Left colon (tissue), 2 donors: ENCODE results near the gene UTP20. TPM values are rescaled to one million over a fixed set of nuclear protein-coding genes. Genes with fewer than 3 reads are reported as not detected.

Experiments
- ATAC-seq: fragments of 200-7000 bp; cut with Tn5 transposase; one replicate; pipeline ENCODE4 v1.9.1; 2020; ENCODE audit warnings: mild to moderate bottlenecking, moderate library complexity
- DNase-seq, 2 donors: peaks; one replicate each; pipeline ENCODE4 v3.0.0-alpha.2; 2020
- intact Hi-C, 2 donors: fragments of 100-400 bp; cut with DNase I in 1 of 2; cut with micrococcal nuclease in 1 of 2; formaldehyde crosslinking; loops; one replicate each; pipeline versions ENCODE4 v1.11.2 to v1.14.0; 2022; cut with DNase I, micrococcal nuclease
- long read RNA-seq: library from polyadenylated mRNA; unstranded; transcript quantifications from one replicate; pipeline ENCODE4 v2.0.0, GENCODE V29; 2021
- total RNA-seq, 2 donors: library from RNA; stranded (reverse); fragmentation: NEBNext Ultra II Directional; extraction: Animal tissue kit (Norgen Biotek cat#: 25700); gene quantifications; one replicate each; pipeline ENCODE4 v1.2.1, GENCODE V29; 2021
- donor health status: DM: no; HTN: no; CAD: no.
- donor health status: DM: yes; HTN: yes; CAD: no.

Gene UTP20
- total RNA-seq, result 1 to 10 TPM; 7.0 to 8.5 TPM
- long read RNA-seq, partial matches to known transcripts, result 3 of 4 reads
- long read RNA-seq, other reads (novel, unspliced or antisense), result 1 of 4 reads

GRCh38 chr12:101280006-101280505 is at the start of gene UTP20:
Gene UTP20 (plus strand): TSS chr12:101280105. CDS start chr12:101280283, 178 bp downstream.
- DNase-seq (peak; percentile 92 to 95), ATAC-seq (peak; percentile 99)
- intact Hi-C loops, result no loop called here

GRCh38 chr12:101230547-101230946 is 49.4 kb upstream of the UTP20 start:
- intact Hi-C loops, result no loop called here
- DNase-seq, result no peak
- no peak for ATAC-seq

- ATAC-seq (no peak), DNase-seq (no peak)
- intact Hi-C loops, result no loop called here
Observed at GRCh38 chr12:101231636-101232035, 48.3 kb upstream of the UTP20 start.

DNA sequence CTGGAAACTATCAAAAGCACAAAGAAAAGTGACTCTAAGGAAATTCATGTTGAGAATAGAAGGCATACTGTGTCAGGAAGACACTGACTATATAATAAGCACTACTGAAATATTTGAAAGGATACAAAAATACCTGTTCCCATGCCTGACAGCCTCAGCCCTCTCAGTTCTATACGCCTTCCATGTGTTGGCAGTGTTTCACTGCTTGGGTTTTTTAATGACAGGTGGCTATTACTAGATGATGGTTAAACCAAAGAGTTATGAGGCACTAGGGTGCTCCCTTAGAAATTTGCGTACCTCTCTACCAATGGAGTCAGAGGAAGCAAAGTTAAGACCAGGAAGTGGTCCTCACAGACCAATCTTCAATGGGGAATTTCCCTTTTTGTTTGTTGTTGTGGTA is 44.2 kb upstream of the UTP20 start:
- ATAC-seq, result no peak
- DNase-seq, result no peak
- intact Hi-C loops, result no loop called here

GRCh38 chr12:101238306-101238705 is 41.6 kb upstream of the UTP20 start:
- ATAC-seq, result no peak
- no peak for DNase-seq
- intact Hi-C loops, result no loop called here

- ATAC-seq (no peak), DNase-seq (no peak)
- intact Hi-C loops, result no loop called here
Observed at GRCh38 chr12:101238800-101239329, 41.0 kb upstream of the UTP20 start.

DNA sequence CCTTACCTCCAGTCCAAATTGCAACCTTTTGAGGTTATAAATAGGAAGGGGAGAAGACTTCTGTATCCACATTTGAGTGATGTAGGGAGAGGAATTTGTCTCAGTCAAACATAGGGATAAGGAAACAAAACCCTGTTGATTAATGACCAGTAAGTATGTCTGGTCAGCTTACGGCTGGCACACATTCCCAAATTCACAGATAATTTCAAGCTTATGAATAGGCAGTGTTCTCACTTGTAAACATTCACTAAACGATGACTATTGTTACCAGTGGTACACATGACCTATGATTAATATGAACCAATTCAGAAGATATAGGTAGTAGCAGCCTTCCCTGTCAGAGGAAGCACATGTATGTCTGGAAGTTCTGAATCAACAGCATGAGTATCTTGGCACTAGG is 36.8 kb upstream of the UTP20 start:
- ATAC-seq, result no peak
- intact Hi-C loops, result no loop called here
- no peak for DNase-seq

GRCh38 chr12:101243616-101244015 is 36.3 kb upstream of the UTP20 start:
- intact Hi-C loops, result no loop called here
- no peak for ATAC-seq
- no peak for DNase-seq

GRCh38 chr12:101256266-101256665 is 23.6 kb upstream of the UTP20 start:
- ATAC-seq, result no peak

GRCh38 chr12:101257357-101257756 is 22.5 kb upstream of the UTP20 start:
- intact Hi-C loops, result no loop called here
- ATAC-seq, result no peak
- no peak for DNase-seq

More at GRCh38 chr12:101256266-101256665, 23.6 kb upstream of the UTP20 start:
- DNase-seq, result no peak
- intact Hi-C loops, result no loop called here

GRCh38 chr12:101267111-101267510 is 12.8 kb upstream of the UTP20 start:
- intact Hi-C loops, result no loop called here
- DNase-seq (no peak), ATAC-seq (no peak)

DNA sequence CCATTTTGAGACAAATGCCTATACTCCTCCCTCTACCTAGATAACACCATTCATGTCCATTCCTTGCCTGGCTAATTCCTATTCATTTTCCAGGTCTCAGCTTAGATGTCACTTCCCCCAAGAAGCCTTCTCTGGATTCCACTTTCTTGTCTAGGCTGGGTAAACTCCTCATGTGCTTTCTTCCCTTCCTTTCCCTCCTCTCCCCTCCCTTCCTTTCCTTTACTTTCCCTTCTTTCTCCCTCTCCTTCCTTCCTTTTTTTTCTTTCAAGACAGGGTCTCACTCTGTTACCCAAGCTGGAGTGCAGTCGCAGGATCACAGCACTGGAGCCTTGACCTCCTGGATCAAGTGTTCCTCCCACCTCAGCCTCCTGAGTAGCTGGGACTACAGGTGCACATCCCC is 3.5 kb upstream of the UTP20 start:
- DNase-seq (no peak), ATAC-seq (no peak)
- intact Hi-C loops, result no loop called here

DNA sequence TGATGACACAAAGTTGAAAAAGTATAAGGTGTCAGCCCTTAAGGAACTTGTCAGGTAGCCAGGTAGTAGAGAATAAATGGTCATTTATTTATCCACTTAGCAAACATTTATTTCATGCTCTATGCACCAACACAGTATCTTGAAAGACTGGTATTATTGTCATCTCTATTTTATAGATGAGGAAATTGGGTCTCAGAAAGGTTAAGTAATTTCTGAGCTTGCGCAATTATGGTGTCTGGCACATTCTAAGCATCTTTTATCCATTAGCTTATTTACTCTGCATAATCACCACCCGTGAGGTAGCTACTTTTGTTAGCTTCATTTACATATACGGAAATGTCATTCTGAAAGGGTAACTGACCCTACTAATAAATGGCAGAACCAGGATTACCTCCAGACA is 2.5 kb upstream of the UTP20 start:
- ATAC-seq (peak; percentile 27), DNase-seq (no peak)
- intact Hi-C loops, result no loop called here

GRCh38 chr12:101287357-101287756 is 7.5 kb downstream of the UTP20 start:
- DNase-seq (no peak), ATAC-seq (no peak)
- intact Hi-C loops, result no loop called here

GRCh38 chr12:101297661-101298060 is 17.8 kb downstream of the UTP20 start:
- DNase-seq (no peak), ATAC-seq (no peak)
- intact Hi-C loops, result no loop called here

DNA sequence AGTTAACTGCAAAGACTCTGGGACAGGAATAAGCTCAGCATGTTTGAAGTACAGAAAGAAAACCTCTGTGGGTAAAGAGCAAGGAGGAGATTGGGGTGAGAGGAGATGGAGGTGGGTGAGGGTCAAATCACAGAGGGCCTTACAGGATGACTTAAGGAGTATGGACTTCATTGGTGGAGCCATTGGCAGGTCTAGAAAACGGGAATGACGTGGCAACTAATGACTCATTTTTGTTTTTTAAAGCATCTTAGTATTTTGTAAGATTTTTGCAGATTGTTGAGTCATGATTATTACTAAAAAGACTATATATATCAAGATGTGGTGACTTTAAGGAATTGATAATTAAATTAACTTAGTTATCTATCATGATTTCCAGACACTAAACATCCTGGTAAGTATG is 18.5 kb downstream of the UTP20 start:
- ATAC-seq, result no peak
- DNase-seq, result no peak
- intact Hi-C loops, result no loop called here

DNA sequence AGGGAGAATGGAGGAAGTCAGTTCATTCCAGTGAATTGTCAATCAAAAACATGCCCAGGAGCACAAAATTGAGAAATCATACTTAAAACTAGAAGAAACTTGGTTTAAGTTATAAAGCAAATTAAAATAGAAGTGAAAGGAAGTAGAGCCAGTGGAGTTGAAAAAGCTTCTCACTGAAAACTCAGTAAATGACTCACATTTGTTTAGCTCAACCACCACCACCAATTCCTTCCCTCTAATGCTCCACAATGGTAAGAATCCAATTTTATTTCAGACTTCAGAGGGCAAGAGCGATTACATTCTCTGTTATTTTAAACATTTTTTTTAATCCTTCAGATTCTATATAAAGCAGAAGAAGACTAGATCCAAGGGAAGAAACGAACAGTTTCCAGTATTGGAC is 19.4 kb downstream of the UTP20 start:
- DNase-seq (no peak), ATAC-seq (no peak)
- intact Hi-C loops, result no loop called here

- intact Hi-C loops, result no loop called here
- DNase-seq (no peak), ATAC-seq (no peak)
Observed at GRCh38 chr12:101299931-101300330, 20.0 kb downstream of the UTP20 start.

- peak; percentile 48 for ATAC-seq
- intact Hi-C loops, result no loop called here
Observed at GRCh38 chr12:101302741-101303140, 22.8 kb downstream of the UTP20 start.

GRCh38 chr12:101305226-101305779 is 25.4 kb downstream of the UTP20 start:
- DNase-seq (no peak), ATAC-seq (no peak)
- intact Hi-C loops, result no loop called here

More at GRCh38 chr12:101302741-101303140, 22.8 kb downstream of the UTP20 start:
- DNase-seq, result no peak

GRCh38 chr12:101305794-101306193 is 25.9 kb downstream of the UTP20 start:
- ATAC-seq (no peak), DNase-seq (no peak)
- intact Hi-C loops, result no loop called here
